ENCODE results near the gene MUC3A.
"Not testable (repeated sequence)": the region's sequence is repeated elsewhere in the genome, so short reads cannot be mapped to it uniquely, and the experiment has no call there.

Gene MUC3A, protein sequence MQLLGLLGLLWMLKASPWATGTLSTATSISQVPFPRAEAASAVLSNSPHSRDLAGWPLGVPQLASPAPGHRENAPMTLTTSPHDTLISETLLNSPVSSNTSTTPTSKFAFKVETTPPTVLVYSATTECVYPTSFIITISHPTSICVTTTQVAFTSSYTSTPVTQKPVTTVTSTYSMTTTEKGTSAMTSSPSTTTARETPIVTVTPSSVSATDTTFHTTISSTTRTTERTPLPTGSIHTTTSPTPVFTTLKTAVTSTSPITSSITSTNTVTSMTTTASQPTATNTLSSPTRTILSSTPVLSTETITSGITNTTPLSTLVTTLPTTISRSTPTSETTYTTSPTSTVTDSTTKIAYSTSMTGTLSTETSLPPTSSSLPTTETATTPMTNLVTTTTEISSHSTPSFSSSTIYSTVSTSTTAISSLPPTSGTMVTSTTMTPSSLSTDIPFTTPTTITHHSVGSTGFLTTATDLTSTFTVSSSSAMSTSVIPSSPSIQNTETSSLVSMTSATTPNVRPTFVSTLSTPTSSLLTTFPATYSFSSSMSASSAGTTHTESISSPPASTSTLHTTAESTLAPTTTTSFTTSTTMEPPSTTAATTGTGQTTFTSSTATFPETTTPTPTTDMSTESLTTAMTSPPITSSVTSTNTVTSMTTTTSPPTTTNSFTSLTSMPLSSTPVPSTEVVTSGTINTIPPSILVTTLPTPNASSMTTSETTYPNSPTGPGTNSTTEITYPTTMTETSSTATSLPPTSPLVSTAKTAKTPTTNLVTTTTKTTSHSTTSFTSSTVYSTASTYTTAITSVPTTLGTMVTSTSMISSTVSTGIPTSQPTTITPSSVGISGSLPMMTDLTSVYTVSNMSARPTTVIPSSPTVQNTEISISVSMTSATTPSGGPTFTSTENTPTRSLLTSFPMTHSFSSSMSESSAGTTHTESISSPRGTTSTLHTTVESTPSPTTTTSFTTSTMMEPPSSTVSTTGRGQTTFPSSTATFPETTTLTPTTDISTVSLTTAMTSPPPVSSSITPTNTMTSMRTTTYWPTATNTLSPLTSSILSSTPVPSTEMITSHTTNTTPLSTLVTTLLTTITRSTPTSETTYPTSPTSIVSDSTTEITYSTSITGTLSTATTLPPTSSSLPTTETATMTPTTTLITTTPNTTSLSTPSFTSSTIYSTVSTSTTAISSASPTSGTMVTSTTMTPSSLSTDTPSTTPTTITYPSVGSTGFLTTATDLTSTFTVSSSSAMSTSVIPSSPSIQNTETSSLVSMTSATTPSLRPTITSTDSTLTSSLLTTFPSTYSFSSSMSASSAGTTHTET (N-terminal part only)

DNA sequence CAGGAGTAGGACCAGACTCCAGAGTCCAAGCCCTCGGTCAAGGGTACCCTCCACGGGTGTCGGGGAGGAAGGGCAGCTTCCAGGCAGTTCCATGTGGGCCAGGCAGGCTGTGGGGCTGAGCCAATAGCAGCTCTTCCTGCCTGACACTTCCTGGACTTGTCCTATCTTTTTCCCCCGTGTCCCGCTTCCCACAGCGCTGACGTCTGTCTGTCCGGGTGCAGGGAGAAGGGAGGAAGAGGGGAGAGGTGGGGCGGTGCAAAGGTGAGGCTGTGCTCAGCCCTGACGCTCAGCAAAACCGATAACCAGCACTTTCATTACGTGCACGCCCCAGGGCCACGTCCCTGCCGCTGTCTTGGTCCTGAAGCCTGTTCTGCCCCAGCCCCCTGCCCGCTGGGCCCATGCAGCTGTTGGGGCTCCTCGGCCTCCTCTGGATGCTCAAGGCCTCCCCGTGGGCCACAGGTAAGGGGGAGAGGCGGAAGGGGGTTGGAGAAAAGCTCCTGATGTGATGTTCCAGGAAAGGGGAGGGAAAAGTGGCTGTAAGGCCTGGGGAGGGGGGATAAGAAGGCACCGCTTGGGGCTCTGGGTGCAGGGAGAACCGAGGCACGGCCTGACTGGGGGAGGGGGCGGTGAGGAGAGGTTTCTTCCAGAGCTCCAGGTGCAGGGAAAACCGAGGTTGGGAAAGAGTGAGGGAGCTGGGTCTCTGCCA, at the start of gene MUC3A:
Gene MUC3A, plus strand, starts transcription at position 308 of the 706 bp plus-strand sequence. Its CDS starts 91 bp downstream, at position 399.
- no peak for DNase-seq (ENCODE audit: low read depth in 2 of 2)

DNA sequence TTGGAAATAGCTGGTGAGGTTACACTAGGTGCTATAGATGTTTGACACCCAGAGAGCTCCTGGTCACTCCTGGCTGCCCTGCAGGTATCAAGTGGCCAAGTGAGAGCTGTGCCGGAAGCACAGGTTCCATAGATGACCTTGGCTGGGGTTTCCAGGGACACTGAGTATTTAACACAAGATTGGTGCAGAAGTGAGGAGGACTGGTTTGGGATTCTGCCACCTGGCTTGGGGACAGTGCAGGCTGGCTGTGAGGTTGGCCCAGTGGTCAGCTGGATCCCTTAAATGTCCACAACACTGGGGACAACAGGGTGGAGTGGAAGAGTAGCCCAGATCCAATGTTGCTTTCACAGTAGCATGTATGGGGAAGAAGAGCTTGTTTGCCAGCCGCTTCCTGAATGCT, 48.4 kb upstream of the MUC3A start:
- DNase-seq (ENCODE audit: low read depth in 2 of 2), result no peak

DNA sequence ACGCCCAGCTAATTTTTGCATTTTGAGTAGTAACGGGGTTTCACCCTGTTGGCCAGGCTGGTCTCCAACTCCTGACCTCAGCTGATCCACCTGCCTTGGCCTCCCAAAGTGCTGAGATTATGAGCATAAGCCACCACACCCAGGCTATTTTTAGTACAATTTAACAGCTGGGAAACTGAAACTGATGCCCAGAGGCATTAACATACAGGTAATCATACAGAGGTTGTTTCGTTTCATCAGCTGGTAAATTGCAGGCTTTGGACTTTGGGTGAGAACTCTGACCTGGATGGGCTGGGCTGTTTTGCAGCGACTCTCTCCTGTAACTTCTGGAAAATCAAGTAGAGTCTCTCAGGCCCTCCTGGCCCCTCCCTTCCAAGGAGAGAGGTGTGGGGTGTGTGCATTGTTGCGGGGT, 47.4 kb upstream of the MUC3A start:
- no peak for DNase-seq (ENCODE audit: low read depth in 2 of 2)

DNA sequence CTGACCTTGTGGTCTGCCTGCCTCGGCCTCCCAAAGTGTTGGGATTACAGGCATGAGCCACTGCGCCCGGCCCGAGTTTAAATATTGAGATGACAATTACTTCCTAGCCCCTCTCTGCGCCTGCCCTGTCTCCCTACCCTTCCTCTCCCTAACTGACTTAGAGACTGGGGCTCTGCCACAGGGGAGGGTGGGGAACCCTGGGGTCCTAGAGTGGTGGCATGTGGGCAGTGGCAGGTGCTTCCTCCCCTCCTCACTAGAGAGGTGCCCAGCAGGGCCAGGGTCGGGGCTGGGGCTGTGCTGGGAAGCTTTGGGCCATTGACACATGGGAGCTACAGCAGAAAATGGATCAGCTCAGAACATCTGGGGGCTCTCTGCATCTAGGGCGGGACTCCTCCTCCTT, 46.7 kb upstream of the MUC3A start:
- no peak for DNase-seq (ENCODE audit: low read depth in 2 of 2)

DNA sequence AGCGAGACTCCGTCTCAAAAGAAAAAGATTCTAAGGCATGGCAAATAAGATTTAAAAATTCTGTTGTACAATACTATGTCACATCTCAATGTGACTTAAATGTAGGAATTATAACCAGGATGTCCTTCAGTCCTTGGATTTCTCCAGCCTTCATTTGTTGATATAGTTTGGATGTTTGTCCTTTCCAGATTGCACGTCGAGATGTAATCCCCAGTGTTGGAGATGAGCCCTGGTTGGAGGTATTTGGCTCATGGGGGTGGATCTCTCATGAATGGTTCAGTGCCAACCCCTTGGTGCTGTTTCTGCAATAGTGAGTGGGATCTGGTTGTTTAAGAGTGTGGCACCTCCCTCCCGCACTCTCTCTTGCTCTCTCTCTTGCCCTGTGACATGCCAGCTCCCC, 40.8 kb upstream of the MUC3A start:
- no peak for DNase-seq (ENCODE audit: low read depth in 2 of 2)

DNA sequence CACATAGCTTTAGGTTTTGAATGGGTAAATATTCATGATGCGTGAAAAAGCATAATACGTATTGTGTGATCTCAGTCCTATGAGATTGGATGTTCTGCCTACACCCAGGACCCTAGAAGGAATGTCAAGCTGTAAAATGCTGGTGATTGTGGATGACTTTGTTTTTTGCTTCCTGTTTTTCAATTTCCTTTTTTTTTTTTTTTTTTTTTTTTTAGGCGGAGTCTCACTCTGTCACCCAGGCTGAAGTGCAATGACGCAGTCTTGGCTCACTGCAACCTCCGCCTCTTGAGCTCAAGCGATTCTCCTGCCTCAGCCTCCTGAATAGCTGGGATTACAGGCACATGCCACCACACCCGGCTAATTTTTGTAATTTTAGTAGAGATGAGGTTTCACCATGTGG, 38.9 kb upstream of the MUC3A start:
- DNase-seq (ENCODE audit: low read depth in 2 of 2), result not testable (repeated sequence)

DNA sequence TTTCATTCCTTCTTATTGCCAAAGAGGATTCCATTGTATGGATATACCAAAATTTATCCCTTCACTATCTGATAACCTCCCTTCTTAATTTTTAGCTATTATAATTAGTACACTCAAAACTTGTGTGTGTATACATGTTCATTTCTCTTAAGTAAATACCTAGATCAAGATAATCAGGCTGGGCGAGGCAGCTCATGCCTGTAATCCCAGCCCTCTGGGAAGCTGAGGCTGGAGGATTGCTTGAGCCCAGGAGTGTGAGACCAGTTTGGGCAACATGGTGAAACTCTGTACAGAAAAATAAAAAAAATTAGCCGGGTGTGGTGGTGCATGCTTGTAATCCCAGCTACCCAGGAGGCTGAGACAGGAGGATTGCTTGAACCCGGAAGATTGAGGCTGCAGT, 37.9 kb upstream of the MUC3A start:
- no peak for DNase-seq (ENCODE audit: low read depth in 2 of 2)

DNA sequence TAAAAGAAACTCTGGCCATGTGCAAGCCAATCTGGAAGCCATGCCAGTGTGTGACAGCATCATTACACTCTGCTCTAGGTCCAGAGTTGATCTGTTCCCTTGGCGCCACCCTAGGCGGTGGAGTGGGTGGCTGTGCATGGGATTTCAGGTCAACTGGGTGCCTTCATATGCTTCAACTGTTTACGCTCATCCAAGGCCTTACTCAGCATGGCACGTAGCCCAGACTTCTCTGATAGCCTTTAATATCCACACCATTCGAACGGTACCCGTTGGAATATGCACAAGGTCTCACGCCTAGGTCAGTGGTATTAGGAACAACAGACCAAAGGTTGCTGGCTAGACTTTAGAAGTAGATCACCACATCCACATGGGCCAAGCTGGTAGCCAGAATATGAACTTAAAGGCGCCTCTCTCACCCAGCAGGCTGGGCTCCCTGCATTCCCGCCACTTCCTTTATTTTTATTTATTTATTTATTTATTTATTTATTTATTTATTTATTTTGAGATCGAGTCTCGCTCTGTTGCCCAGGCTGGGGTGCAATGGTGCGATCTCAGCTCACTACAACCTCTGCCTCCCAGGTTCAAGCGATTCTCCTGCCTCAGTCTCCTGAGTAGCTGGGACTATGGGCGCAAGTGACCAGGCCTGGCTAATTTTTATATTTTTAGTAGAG, 35.0 kb upstream of the MUC3A start:
- DNase-seq (ENCODE audit: low read depth in 2 of 2), result no peak

DNA sequence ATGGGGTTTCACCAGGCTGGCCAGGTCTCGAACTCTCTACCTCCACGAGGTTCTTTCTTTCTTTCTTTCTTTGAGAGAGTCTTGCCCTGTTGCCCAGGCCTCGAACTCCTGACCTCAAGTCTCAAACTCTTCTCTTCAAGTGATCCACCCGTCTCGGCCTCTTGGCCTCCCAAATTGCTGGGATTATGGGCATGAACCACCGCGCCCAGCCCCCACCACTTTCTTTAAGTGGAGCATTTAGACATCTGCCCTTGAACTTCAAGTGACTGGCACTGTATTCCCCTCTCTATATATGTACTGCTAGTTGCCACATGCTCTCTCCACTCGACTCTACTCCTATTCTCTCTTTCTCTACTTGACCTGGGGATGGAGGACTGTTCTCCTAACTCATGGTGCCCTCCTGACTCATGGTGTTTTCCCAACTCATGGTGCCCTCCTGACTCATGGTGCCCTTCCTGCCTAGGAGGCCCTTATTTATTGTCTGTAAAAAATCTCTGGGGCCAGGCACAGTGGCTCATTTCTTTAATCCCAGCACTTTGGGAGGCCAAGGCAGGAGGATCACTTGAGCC, 34.4 kb upstream of the MUC3A start:
- no peak for DNase-seq (ENCODE audit: low read depth in 2 of 2)

DNA sequence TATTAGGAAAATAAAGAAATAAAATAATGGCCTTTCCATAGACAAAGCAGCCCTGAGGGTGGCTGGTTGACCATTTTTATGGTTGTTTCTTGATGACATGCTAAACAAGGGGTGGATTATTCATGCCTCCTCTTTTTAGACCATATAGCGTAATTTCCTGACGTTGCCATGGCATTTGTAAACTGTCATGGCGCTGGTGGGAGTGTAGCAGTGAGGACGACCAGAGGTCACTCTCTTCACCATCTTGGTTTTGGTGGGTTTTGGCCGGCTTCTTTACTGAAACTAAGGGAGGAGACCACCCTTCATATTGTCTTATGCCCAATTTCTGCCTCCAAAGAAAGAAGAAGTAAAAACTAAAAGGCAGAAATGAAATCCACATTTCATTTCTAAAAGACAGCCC, 30.0 kb upstream of the MUC3A start:
- not testable (repeated sequence) for DNase-seq (ENCODE audit: low read depth in 2 of 2)

DNA sequence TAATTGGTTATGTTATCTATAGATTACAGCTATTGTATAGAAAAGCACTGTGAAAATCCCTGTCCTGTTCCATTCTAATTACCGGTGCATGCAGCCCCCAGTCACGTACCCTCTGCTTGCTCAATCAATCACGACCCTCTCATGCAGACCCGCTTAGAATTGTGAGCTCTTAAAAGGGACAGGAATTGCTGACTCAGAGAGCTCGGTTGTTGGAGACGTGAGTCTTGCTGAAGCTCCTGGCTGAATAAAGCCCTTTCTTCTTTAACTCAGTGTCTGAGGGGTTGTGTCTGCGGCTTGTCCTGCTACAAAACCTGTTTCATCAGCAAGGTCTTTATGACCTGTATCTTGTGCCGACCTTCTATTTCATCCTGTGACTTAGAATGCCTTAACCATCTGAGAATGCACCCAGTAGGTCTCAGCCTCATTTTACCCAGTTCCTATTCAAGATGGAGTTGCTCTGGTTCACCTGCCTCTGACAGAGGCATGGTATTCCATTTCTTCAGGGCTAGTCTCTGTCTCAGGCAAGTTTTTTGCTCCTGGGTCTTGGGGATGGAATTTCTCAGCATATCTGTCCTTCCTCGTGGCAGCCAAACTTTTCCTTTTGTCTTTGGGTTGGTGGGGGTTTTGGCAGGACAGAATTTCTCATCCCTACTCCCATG, 29.4 kb upstream of the MUC3A start:
- DNase-seq (ENCODE audit: low read depth in 2 of 2), result not testable (repeated sequence)

DNA sequence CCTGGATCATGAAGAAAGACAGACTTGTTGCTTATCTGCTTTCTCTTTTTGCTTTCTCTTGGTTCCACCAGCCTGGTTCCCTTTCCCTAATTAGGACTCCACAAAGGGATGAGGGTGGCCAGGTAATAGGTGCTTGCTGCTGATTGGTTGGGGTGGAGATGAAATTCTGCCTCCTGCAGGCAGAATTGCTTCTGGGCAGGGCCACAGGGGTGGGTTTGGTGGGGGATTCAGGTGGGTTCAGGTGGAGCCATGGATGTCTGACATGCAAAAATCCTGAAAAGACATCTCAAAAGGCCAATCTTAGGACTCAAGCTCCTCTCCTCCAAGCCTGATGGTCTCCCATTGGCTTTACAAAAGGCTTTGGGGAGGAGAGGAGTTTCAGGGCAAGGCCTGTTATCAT, 28.3 kb upstream of the MUC3A start:
- no peak for DNase-seq (ENCODE audit: low read depth in 2 of 2)

DNA sequence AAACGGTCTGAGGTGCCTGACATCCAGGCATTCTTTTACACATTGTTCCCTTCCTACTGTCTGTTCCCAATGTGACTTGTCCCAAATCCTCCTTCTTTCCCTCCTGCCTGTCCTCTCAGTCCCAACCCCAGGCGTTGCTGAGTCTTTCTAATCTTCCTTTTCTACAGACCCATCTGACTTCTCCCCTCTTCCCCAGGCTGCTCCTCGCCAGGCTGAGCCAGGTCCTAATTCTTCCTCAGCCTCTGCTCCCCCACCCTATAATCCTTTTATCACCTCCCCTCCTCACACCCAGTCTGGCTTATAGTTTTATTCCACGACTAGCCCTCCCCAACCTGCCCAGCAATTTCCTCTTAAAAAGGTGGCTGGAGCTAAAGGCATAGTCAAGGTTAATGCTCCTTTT, 25.7 kb upstream of the MUC3A start:
- not testable (repeated sequence) for DNase-seq (ENCODE audit: low read depth in 2 of 2)

DNA sequence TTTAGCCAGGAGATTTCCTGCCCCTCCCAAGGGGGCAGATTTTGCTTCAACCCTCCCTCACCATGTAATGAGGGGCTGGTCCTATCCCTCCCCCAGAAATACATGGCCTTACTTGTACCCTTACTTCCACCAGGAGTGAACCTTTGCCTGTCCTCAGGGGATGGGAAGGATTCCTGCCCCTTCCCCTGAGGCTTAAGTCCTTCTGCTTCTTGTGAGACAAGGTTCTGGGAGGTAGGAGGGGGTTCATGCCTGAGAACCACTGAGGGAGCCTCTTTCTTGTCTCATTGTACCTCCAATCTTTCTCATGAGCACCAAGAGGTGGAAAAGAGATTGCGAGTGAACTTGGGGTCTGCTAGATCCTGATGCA, 19.5 kb upstream of the MUC3A start:
- no peak for DNase-seq (ENCODE audit: low read depth in 2 of 2)

DNA sequence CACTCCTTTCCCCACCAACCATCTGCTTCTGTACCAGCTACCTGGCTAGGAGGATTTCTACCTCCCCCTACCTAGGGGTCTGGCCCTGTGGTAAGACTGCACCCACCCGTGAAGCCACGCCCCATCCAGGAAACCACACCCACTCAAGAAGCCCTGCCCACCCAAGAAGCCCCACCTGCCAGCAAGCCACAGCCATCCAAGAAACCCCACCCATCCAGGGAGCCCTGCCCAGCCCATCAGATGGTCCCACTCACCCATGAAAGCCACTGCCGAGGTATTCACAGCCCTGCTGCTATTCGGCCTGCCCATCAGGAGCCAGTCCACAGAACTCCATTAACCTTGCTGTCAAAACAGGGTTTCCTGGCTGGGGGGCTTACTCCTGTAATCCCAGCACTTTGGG, 15.6 kb upstream of the MUC3A start:
- no peak for DNase-seq (ENCODE audit: low read depth in 2 of 2)

DNA sequence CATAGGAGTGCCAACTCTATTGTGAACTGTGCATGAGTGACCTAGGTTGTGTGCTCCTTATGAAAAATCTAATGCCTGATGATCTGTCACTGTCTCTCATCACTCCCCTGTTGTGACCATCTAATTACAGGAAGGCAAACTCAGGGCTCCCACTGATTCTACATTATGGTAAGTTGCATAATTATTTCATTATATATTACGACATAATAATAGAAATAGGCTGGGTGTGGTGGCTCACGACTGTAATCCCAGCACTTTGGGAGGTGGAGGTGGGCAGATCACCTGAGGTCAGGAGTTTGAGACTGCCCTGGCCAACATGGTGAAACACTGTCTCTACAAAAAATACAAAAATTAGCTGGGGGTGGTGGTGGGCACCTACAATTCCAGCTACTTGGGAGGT, 14.0 kb upstream of the MUC3A start:
- DNase-seq (ENCODE audit: low read depth in 2 of 2), result not testable (repeated sequence)

DNA sequence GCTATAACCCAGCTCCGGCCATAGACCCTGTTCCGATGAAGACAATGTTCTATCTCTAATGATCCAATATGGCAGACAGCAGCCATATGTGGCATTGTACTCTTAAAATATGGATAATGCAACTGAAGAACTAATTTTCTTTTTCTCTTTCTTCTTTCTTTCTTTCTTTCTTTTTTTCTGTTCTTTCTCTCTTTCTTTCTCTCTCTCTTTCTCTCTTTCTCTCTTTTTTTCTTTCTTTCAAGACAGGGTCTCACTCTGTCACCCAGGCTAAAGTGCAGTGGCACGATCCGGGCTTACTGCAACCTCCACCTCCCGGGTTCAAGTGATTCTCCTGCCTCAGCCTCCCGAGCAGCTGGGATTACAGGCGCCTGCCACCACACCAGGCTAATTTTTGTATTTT, 13.2 kb upstream of the MUC3A start:
- DNase-seq (ENCODE audit: low read depth in 2 of 2), result not testable (repeated sequence)

DNA sequence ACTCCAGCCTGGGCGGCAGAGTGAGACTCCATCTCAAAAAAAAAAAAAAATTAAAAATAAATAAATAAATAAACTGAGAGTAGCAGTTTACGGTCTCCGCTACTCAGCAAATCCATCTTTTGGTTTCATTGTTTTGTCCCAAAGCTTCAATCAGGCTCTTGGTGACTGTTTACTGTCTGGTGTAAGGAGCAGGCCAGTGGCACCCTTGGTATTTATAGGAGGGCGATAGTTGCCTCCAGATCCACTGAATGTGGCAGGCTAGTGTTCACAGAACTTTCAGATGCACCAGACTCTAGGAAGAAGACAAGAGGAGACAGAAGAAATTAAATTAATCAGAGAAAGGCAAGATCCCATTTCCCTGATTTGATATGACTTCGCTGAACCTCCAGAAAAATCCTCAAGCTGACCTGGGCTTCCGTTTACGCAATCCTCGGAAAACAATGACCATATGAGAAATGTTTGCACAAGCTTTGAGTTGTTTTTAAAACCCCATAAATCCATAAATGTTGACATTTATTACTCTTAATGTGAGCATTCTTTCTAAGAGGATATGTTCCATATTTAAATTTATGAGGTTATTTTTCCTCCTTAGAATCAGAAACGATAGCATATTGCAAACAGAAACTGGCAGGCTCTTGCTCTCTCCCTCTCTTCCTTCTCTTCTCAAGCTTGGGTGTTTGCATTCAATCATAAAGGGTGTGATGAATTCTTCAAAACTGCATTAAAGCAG, 7.1 kb upstream of the MUC3A start:
- no peak for DNase-seq (ENCODE audit: low read depth in 2 of 2)

DNA sequence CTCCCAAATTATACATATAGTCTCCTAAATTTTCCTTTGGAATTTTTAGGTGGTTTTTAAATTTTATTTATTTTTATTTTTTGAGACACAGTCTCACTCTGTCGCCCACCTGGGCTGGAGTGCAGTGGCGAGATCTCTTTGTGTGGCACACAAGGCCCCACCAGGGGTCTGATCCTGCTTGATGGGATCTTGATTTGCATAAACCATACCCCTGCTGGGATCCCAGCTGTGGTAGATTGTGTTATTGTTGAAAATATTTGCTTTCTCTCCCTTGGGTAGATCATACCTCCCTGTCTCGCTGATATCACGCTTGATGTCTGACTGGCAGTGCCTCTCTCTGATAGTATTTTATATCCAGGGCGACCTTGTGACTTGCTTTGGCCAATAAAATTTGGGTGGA, 5.6 kb upstream of the MUC3A start:
- DNase-seq (ENCODE audit: low read depth in 2 of 2), result no peak

All from stimulated activated CD4-positive, alpha-beta T cell treated with anti-CD3 and anti-CD28 coated beads, Interleukin-12 subunit alpha, Interleukin-12 subunit beta, amount 100 ng/mL, for 24 hours (primary cell).